Cardiac fibroblast (primary cell): ENCODE data around the gene TMEM43.

Experiments used
- DNase-seq, 2 donors: peaks; one replicate each; pipeline versions ENCODE4 v3.0.0 to v3.0.0-alpha.2; 2010; ENCODE audit warnings: low read depth in 2 of 2
- H3K4me3 ChIP-seq, 2 donors: replicated peaks in 1 of 2; 1 replicate in 1 of 2; 2 replicates in 1 of 2; pipeline ENCODE4 v1.5.1; 2011; ENCODE audit warnings: low read depth in 2 of 2, low read length in 2 of 2, mild to moderate bottlenecking in 2 of 2, moderate library complexity in 1 of 2
- TF ChIP-seq, protein P1 (sequence below): IDR thresholded peaks from one replicate; pipeline ENCODE4 v1.5.1; 2011; ENCODE audit warnings: low read depth, mild to moderate bottlenecking, low read length, inconsistent platforms

Gene TMEM43

DNA sequence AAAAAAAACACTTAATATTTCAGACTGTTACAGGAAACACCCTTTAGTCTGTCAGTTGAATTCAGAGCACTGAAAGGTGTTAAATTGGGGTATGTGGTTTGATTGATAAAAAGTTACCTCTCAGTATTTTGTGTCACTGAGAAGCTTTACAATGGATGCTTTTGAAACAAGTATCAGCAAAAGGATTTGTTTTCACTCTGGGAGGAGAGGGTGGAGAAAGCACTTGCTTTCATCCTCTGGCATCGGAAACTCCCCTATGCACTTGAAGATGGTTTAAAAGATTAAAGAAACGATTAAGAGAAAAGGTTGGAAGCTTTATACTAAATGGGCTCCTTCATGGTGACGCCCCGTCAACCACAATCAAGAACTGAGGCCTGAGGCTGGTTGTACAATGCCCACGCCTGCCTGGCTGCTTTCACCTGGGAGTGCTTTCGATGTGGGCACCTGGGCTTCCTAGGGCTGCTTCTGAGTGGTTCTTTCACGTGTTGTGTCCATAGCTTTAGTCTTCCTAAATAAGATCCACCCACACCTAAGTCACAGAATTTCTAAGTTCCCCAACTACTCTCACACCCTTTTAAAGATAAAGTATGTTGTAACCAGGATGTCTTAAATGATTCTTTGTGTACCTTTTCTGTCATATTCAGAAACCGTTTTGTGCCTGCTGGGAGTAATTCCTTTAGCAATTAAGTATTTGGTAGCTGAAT lies 17.9 kb downstream of the TMEM43 start:
- DNase-seq = no peak
- no peak overlapping the region for H3K4me3 ChIP-seq
- TF ChIP-seq, protein P1, sequence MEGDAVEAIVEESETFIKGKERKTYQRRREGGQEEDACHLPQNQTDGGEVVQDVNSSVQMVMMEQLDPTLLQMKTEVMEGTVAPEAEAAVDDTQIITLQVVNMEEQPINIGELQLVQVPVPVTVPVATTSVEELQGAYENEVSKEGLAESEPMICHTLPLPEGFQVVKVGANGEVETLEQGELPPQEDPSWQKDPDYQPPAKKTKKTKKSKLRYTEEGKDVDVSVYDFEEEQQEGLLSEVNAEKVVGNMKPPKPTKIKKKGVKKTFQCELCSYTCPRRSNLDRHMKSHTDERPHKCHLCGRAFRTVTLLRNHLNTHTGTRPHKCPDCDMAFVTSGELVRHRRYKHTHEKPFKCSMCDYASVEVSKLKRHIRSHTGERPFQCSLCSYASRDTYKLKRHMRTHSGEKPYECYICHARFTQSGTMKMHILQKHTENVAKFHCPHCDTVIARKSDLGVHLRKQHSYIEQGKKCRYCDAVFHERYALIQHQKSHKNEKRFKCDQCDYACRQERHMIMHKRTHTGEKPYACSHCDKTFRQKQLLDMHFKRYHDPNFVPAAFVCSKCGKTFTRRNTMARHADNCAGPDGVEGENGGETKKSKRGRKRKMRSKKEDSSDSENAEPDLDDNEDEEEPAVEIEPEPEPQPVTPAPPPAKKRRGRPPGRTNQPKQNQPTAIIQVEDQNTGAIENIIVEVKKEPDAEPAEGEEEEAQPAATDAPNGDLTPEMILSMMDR = no peak

DNA sequence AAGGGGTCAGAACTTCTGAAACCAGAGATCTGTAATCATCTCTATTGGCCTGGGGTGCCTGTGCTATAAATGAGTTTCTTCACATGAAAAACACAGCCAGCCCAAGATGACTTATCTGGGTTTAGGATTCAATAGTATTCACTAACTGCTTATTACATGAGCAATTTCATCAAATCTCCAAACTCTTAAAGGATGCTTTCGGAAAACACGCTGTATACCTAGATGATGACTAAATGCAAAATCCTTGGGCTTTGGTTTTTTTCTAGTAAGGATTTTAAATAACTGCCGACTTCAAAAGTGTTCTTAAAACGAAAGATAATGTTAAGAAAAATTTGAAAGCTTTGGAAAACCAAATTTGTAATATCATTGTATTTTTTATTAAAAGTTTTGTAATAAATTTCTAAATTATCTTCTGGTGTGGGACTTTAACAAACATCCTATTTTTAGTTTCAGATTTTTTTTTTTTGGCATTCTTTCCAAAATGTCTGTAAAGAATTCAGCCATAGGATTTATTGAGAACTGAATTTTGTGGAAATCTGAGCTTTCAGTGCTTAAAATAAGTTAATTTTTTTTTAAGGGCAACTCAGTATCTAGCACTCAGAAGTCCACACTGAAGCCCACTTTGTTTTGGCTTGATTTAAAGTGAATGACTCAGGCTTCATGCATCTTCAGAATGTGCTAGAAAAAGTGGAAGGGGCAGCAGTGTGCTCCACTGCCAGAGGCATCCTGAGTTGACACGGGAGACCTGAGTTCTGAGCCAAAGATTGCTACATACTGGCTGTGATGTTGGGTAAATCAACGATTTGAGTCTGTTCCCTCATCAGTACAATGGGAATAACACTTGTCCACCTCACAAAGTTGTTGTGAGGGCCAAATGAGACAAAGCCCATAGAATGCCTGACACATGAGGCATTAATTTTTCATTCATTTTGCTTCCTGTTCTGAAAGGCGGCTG lies 18.7 kb downstream of the TMEM43 start:
- peak; percentile 98 for DNase-seq
- TF ChIP-seq, protein P1 = no peak
- no peak overlapping the region for H3K4me3 ChIP-seq

DNA sequence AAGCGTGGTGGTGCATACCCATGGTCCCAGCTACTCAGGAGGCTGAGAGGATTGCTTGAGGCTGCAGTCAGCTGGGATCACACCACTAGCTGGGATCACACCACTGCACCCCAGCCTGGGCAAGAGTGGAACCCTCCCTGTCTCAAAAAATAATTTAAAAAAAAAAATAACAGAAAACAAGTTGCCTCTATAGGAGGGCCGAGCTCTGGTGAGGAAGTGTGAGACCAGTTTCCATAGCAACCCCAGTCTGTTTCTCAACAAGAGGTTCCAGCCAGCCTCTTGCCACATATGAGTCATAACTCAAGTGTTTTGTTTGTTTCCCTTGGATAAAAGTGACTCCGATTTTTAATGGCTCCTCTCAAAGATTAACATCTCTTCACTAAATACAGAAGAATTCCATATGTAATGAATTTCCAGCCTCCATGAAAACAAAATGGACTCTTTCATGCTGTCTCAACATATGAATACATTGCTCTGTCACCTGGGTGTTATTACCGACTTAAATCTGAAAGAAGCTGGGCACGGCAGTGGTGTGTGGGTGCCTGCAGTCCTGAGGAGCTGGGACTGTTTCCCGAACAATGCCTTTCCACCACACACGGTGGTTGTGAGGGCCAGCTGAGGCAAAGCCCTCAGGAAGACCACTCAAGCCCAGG lies 19.7 kb downstream of the TMEM43 start:
- peak overlapping the region in 1 of 2 donors; percentile 43 for H3K4me3 ChIP-seq
- DNase-seq = peak; percentile 99
- TF ChIP-seq, protein P1 = no peak

DNA sequence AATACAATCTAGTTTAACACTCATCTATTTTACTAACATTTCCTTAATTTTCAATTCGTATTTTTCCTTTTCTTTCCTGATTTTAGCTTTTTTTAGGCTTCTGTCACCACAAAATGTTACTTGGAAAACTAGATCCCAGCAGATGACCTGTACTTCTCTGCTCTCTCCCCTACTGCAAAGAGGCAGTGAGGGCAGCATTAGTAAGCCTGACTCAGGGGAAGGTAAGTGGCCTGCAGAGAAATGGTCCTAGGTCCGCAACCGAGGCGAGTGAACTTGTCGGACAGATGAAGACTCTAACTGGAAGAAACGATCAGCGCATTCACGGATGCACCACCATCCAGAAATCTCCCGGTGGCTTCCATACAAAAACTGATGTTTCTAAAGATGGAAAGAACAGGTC lies 20.4 kb downstream of the TMEM43 start:
- peak; percentile 60 to 63 for DNase-seq
- H3K4me3 ChIP-seq = no peak overlapping the region
- TF ChIP-seq, protein P1 = no peak

DNA sequence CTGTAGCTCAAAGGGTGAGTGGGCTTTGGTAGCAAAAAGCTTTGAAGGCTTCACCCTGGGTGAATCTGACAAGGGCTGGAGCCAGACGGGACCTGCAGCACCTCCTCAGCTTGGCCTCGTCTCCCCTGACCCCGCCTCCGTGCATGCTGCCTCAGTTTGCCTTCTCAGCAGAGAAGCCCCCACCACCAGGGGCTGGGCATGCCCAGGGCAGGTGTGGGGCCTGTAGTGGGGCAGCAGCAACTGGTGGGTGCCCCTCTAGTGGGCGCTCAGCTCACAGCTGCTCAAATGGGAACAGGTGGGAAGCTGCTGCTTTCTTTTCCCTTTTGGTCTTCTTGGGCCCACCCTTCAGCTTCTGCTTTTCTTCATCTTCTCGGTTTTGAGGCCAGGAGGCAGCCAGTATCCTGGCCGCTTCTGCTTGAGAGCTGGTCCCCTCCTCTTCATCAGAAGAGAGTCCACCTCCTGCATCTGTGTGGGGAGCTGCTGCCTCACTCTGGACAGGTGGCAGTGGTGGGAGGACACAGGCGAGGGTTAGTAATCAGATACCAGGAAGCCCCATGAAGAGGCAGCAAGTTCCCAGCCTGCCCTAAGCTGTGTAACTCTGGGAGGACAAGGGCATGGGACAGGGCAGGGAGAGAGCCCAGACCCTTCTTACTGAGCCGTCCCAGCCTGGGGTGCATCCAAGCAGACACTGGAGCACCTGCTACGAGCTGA lies 21.0 kb downstream of the TMEM43 start:
- no peak for DNase-seq
- no peak overlapping the region for H3K4me3 ChIP-seq
- TF ChIP-seq, protein P1 = no peak

DNA sequence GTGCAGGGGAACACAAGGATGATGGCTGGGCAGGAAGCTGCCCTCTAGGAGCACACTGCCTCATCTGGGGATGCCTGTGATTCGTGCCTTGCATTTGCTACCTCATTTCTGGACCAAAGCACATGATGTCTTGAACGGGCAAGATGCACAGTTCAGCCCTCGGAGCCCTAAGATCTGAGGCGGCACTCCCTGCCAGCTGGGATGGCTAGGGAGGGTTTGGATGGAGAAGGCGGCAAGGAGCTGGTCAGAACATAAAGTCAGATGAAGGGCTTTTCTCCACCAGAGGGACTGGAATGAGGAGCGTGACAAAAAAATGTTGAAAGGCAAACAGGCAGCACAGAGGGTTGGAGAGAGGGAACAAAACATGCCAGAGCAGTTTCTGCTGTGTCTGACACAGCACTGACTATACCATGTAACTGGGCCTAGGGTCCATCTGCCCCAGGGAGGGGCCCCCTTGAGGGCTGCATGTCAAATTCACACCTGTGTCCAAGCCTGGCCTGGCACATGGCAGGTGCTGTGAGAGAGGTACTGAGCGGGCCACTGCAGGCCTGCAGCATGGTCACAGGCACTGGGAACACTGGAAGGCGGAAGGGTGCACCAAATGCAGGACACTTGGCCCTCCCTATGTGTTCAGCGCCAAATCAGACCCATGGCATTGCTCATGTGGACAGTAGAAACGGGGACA lies 21.7 kb downstream of the TMEM43 start:
- H3K4me3 ChIP-seq = no peak overlapping the region
- TF ChIP-seq, protein P1 = no peak
- no peak for DNase-seq
